Stimulated activated naive CD8-positive, alpha-beta T cell treated with anti-CD3 and anti-CD28 coated beads, Interleukin-15, Interleukin-2, amounts not matched to agents 100 ng/mL and 50 ng/mL, for 24 hours (primary cell): ENCODE measurements around the gene TIRAP.
"Not testable (repeated sequence)": the region's sequence is repeated elsewhere in the genome, so short reads cannot be mapped to it uniquely, and the experiment has no call there.

Experiments
- H3K27ac Mint-ChIP-seq: one replicate; pipeline ENCODE4 v1.8.0; 2021; ENCODE audit warnings: mild to moderate bottlenecking, mixed read lengths
- H3K27me3 Mint-ChIP-seq: one replicate; pipeline ENCODE4 v1.8.0; 2021; ENCODE audit warnings: mixed read lengths
- H3K36me3 Mint-ChIP-seq: one replicate; pipeline ENCODE4 v1.8.0; 2021; ENCODE audit warnings: low read depth, mixed read lengths
- H3K4me1 Mint-ChIP-seq: one replicate; pipeline ENCODE4 v1.8.0; 2021; ENCODE audit warnings: low read depth, mixed read lengths
- H3K4me3 Mint-ChIP-seq: one replicate; pipeline ENCODE4 v1.8.0; 2021; ENCODE audit warnings: mild to moderate bottlenecking, mixed read lengths
- H3K9me3 Mint-ChIP-seq: one replicate; pipeline ENCODE4 v1.8.0; 2021; ENCODE audit warnings: mixed read lengths

Gene TIRAP

GRCh38 chr11:126282736-126283591 is at the start of gene TIRAP:
Gene TIRAP, plus strand, starts transcription at chr11:126283093. Its CDS starts 7,802 bp downstream, at chr11:126290895.
- Mint-ChIP-seq H3K4me1 (peaks cover 56% of the 10 kb centered on the region), H3K27me3 (no peaks in the 10 kb centered on the region), H3K4me3 (peak within 1 kb of the TSS; percentile 89), H3K36me3 (peaks cover 5% of the 10 kb centered on the region), H3K9me3 (no peaks in the 10 kb centered on the region), H3K27ac (peak within 1 kb of the TSS; percentile 89)

- no peak overlapping the region for H3K4me3 Mint-ChIP-seq
- no peaks in the 10 kb centered on the region for H3K9me3 Mint-ChIP-seq
- H3K27me3 Mint-ChIP-seq = no peaks in the 10 kb centered on the region
- H3K27ac Mint-ChIP-seq = no peak overlapping the region
- no peaks in the 10 kb centered on the region for H3K4me1 Mint-ChIP-seq
- H3K36me3 Mint-ChIP-seq = peaks cover 49% of the 10 kb centered on the region
Observed at GRCh38 chr11:126233391-126233790, 49.5 kb upstream of the TIRAP start.

- no peaks in the 10 kb centered on the region for H3K9me3 Mint-ChIP-seq
- H3K4me1 Mint-ChIP-seq = no peaks in the 10 kb centered on the region
- H3K27ac Mint-ChIP-seq = no peak overlapping the region
- H3K4me3 Mint-ChIP-seq = no peak overlapping the region
- no peaks in the 10 kb centered on the region for H3K27me3 Mint-ChIP-seq
- H3K36me3 Mint-ChIP-seq = peaks cover 39% of the 10 kb centered on the region
Observed at GRCh38 chr11:126246636-126247035, 36.3 kb upstream of the TIRAP start.

GRCh38 chr11:126253265-126253664 is 29.6 kb upstream of the TIRAP start:
- no peak overlapping the region for H3K27ac Mint-ChIP-seq
- H3K4me3 Mint-ChIP-seq = no peak overlapping the region
- no peaks in the 10 kb centered on the region for H3K9me3 Mint-ChIP-seq
- H3K27me3 Mint-ChIP-seq = no peaks in the 10 kb centered on the region
- H3K4me1 Mint-ChIP-seq = no peaks in the 10 kb centered on the region
- H3K36me3 Mint-ChIP-seq = peaks cover 52% of the 10 kb centered on the region

- no peak overlapping the region for H3K27ac Mint-ChIP-seq
Observed at GRCh38 chr11:126254819-126255218, 28.1 kb upstream of the TIRAP start.

GRCh38 chr11:126255507-126255906 is 27.4 kb upstream of the TIRAP start:
- H3K4me3 Mint-ChIP-seq, H3K27me3 Mint-ChIP-seq, H3K27ac Mint-ChIP-seq, H3K9me3 Mint-ChIP-seq, H3K4me1 Mint-ChIP-seq: not testable (repeated sequence)
- peaks cover 58% of the 10 kb centered on the region for H3K36me3 Mint-ChIP-seq

More at GRCh38 chr11:126254819-126255218, 28.1 kb upstream of the TIRAP start:
- Mint-ChIP-seq H3K4me3 (no peak overlapping the region), H3K4me1 (no peaks in the 10 kb centered on the region), H3K36me3 (peaks cover 55% of the 10 kb centered on the region), H3K27me3 (no peaks in the 10 kb centered on the region), H3K9me3 (no peaks in the 10 kb centered on the region)

GRCh38 chr11:126256216-126256615 is 26.7 kb upstream of the TIRAP start:
- Mint-ChIP-seq H3K27me3 (no peaks in the 10 kb centered on the region), H3K4me1 (no peaks in the 10 kb centered on the region), H3K9me3 (no peaks in the 10 kb centered on the region), H3K27ac (no peak overlapping the region), H3K36me3 (peaks cover 61% of the 10 kb centered on the region), H3K4me3 (no peak overlapping the region)

- no peaks in the 10 kb centered on the region for H3K27me3 Mint-ChIP-seq
- no peak overlapping the region for H3K27ac Mint-ChIP-seq
- no peaks in the 10 kb centered on the region for H3K4me1 Mint-ChIP-seq
- no peaks in the 10 kb centered on the region for H3K9me3 Mint-ChIP-seq
- peaks cover 62% of the 10 kb centered on the region for H3K36me3 Mint-ChIP-seq
- H3K4me3 Mint-ChIP-seq = no peak overlapping the region
Observed at GRCh38 chr11:126257144-126257543, 25.7 kb upstream of the TIRAP start.

- Mint-ChIP-seq H3K4me1 (no peaks in the 10 kb centered on the region), H3K4me3 (no peak overlapping the region), H3K27me3 (no peaks in the 10 kb centered on the region), H3K27ac (no peak overlapping the region), H3K36me3 (peaks cover 65% of the 10 kb centered on the region), H3K9me3 (no peaks in the 10 kb centered on the region)
Observed at GRCh38 chr11:126257764-126258163, 25.1 kb upstream of the TIRAP start.

GRCh38 chr11:126262216-126262615 is 20.7 kb upstream of the TIRAP start:
- no peak overlapping the region for H3K4me3 Mint-ChIP-seq
- peaks cover 77% of the 10 kb centered on the region for H3K36me3 Mint-ChIP-seq
- no peaks in the 10 kb centered on the region for H3K9me3 Mint-ChIP-seq
- peaks cover 8% of the 10 kb centered on the region for H3K4me1 Mint-ChIP-seq
- H3K27me3 Mint-ChIP-seq = no peaks in the 10 kb centered on the region
- no peak overlapping the region for H3K27ac Mint-ChIP-seq

GRCh38 chr11:126263489-126263888 is 19.4 kb upstream of the TIRAP start:
- Mint-ChIP-seq H3K9me3 (no peaks in the 10 kb centered on the region), H3K27ac (no peak overlapping the region), H3K36me3 (peaks cover 83% of the 10 kb centered on the region), H3K4me1 (peaks cover 17% of the 10 kb centered on the region), H3K4me3 (no peak overlapping the region), H3K27me3 (no peaks in the 10 kb centered on the region)

- peaks cover 71% of the 10 kb centered on the region for H3K36me3 Mint-ChIP-seq
- no peaks in the 10 kb centered on the region for H3K9me3 Mint-ChIP-seq
- H3K4me1 Mint-ChIP-seq = peaks cover 34% of the 10 kb centered on the region
- peak overlapping the region; percentile 15 for H3K27ac Mint-ChIP-seq
- no peaks in the 10 kb centered on the region for H3K27me3 Mint-ChIP-seq
- H3K4me3 Mint-ChIP-seq = no peak overlapping the region
Observed at GRCh38 chr11:126265811-126266210, 17.1 kb upstream of the TIRAP start.

- Mint-ChIP-seq H3K27me3 (no peaks in the 10 kb centered on the region), H3K36me3 (peaks cover 66% of the 10 kb centered on the region), H3K4me1 (peaks cover 38% of the 10 kb centered on the region), H3K27ac (peak overlapping the region; percentile 97), H3K9me3 (no peaks in the 10 kb centered on the region), H3K4me3 (peak overlapping the region; percentile 94)
Observed at GRCh38 chr11:126267650-126268049, 15.2 kb upstream of the TIRAP start.

GRCh38 chr11:126268361-126268707 is 14.6 kb upstream of the TIRAP start:
- Mint-ChIP-seq H3K9me3 (no peaks in the 10 kb centered on the region), H3K4me3 (peak overlapping the region; percentile 94), H3K27me3 (no peaks in the 10 kb centered on the region), H3K4me1 (peaks cover 39% of the 10 kb centered on the region), H3K27ac (peak overlapping the region; percentile 97), H3K36me3 (peaks cover 65% of the 10 kb centered on the region)

- H3K27ac Mint-ChIP-seq = peak within 1 kb of the TSS; percentile 97
- no peaks in the 10 kb centered on the region for H3K9me3 Mint-ChIP-seq
- no peaks in the 10 kb centered on the region for H3K27me3 Mint-ChIP-seq
- peak within 1 kb of the TSS; percentile 94 for H3K4me3 Mint-ChIP-seq
- H3K4me1 Mint-ChIP-seq = peaks cover 39% of the 10 kb centered on the region
- peaks cover 65% of the 10 kb centered on the region for H3K36me3 Mint-ChIP-seq
Observed at GRCh38 chr11:126268708-126269579, 13.9 kb upstream of the TIRAP start, which contains the start of the genes FOXRED1 and SRPRA. Gene FOXRED1, plus strand, starts transcription at chr11:126269154. Its CDS starts 53 bp downstream, at chr11:126269207. Gene SRPRA, minus strand, starts transcription at chr11:126268895. Its CDS starts 91 bp downstream, at chr11:126268804.
